Left ventricle myocardium superior (tissue), 1 donor: Measurements from ENCODE around the gene PCDHGB7. TPM values are rescaled to one million over a fixed set of nuclear protein-coding genes. Genes with fewer than 3 reads are reported as not detected.
"Not testable (repeated sequence)": the region's sequence is repeated elsewhere in the genome, so short reads cannot be mapped to it uniquely, and the experiment has no call there.

Experiments used
- ATAC-seq: fragments of 200-7000 bp; cut with Tn5 transposase; one replicate; pipeline ENCODE4 v1.9.1; 2020; ENCODE audit warnings: mild to moderate bottlenecking, moderate library complexity
- DNase-seq: peaks from one replicate; pipeline ENCODE4 v3.0.0-alpha.2; 2020
- intact Hi-C: fragments of 100-400 bp; cut with micrococcal nuclease; formaldehyde crosslinking; loops from one replicate; pipeline ENCODE4 v1.11.0; 2022
- total RNA-seq: library from RNA; stranded (reverse); fragmentation: NEBNext Ultra II Directional; extraction: Animal tissue kit (Norgen Biotek cat#: 25700); gene quantifications from one replicate; pipeline ENCODE4 v1.2.1, GENCODE V29; 2021
- donor health status: DM: no; HTN: yes; CAD: no; lungs with severe emphysema.

The PCDHGB7 gene
- total RNA-seq, 1 donor from 2014 or later = 8.8 TPM

DNA sequence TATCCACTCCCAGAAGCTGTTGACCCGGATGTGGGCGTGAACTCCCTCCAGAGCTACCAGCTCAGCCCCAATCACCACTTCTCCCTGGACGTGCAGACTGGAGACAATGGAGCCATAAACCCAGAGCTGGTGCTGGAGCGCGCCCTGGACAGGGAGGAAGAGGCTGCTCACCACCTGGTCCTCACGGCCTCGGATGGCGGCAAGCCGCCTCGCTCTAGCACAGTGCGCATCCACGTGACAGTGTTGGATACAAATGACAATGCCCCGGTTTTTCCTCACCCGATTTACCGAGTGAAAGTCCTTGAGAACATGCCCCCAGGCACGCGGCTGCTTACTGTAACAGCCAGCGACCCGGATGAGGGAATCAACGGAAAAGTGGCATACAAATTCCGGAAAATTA lies 24.2 kb upstream of the PCDHGB7 start:
- intact Hi-C loops = no loop called here
- DNase-seq (no peak), ATAC-seq (no peak)

GRCh38 chr5:141394401-141395187 lies 22.9 kb upstream of the PCDHGB7 start:
- intact Hi-C loops, DNase-seq, ATAC-seq: not testable (repeated sequence)

DNA sequence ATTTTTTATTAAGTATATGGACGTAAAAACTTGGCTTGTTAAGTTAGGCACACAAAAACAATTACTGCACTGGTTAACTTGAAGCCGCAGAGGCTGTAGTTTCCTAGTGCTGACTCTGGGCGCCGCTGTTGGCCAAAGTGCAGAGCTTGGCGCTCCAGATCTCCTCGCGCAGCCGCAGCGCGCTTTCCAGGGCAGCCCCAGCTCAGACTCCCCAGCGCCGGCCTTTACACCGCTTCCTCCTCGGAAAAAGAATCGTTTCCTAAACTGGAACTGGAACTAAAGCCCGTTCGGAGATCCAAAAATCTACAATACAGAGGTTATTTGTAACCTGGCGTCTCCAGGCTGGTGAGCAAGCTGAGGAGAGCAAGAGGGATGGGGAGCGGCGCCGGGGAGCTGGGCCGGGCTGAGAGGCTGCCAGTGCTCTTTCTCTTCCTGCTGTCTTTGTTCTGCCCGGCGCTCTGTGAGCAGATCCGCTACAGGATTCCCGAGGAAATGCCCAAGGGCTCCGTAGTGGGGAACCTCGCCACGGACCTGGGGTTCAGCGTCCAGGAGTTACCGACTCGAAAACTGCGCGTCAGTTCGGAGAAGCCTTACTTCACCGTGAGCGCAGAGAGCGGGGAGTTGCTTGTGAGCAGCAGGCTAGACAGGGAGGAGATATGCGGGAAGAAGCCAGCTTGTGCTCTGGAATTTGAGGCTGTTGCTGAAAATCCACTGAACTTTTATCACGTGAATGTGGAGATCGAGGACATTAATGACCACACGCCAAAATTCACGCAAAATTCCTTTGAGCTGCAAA lies 19.5 kb upstream of the PCDHGB7 start, which contains the start of gene PCDHGB5:
Gene PCDHGB5, plus strand, starts transcription at position 192 of the 796 bp plus-strand sequence. Its CDS starts 181 bp downstream, at position 373.
- peak; percentile 96 for ATAC-seq

DNA sequence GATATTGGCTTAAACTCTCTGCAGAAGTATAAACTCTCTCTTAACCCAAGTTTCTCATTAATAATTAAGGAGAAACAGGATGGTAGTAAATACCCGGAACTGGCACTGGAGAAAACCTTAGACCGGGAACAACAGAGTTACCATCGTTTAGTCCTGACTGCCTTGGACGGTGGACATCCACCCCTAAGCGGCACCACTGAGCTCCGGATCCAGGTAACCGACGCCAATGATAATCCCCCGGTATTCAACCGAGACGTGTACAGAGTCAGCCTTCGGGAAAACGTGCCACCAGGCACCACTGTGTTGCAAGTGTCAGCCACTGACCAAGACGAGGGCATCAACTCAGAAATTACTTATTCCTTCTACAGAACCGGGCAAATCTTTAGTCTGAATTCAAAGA lies 18.9 kb upstream of the PCDHGB7 start:
- ATAC-seq (peak; percentile 43), DNase-seq (no peak)
- intact Hi-C loops = no loop called here

More for the DNA sequence above, 19.5 kb upstream of the PCDHGB7 start, which contains the start of gene PCDHGB5:
- peak; percentile 68 for DNase-seq
- intact Hi-C loops = not testable (repeated sequence)

DNA sequence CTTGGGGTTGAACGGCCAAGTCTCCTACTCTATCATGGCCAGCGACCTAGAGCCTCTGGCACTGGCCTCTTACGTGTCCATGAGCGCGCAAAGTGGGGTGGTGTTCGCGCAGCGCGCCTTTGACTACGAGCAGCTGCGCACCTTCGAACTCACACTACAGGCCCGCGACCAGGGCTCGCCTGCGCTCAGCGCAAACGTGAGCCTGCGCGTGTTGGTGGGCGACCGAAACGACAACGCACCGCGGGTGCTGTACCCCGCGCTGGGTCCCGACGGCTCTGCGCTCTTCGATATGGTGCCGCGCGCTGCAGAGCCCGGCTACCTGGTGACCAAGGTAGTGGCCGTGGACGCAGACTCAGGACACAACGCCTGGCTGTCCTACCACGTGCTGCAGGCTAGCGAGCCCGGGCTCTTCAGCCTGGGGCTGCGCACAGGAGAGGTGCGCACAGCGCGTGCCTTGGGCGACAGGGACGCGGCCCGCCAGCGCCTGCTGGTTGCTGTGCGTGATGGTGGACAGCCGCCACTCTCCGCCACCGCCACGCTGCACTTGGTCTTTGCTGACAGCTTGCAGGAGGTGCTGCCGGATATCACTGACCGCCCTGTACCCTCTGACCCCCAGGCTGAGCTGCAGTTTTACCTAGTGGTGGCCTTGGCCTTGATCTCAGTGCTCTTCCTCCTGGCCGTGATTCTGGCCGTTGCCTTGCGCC lies 17.8 kb upstream of the PCDHGB7 start:
- no peak for DNase-seq
- no peak for ATAC-seq
- intact Hi-C loops = loop anchor here (10.0 kb wide), 1 partner anchor 165 kb away; no protein-coding TSS in a partner anchor

DNA sequence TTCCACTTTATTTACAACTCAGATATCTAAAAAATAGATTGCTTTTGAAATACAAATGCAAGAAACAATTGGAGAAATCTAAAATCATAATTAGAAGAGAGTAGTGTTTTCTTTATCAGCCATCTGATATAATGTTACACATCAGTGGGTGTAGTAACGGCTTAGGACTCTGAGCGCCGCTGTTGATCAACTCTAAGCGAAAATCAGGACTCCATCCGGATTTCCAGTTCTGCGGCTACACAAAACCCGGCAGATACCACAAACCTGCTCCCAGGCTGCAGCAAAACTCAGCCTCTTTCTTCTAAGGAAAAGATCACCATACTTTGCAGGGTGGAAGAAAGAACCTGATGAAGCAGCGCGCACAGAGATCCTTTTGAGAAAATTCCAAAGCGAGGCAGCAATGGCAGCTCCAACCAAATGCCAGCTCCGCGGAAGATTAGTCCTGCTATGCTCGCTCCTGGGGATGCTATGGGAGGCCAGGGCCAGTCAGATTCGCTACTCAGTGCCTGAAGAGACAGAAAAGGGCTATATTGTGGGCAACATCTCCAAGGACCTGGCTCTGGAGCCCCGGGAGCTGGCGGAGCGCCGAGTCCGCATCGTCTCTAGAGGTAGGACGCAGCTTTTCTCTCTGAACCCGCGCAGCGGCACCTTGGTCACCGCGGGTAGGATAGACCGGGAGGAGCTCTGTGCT lies 14.8 kb upstream of the PCDHGB7 start, which contains the start of gene PCDHGA9:
Gene PCDHGA9, plus strand, starts transcription at position 226 of the 691 bp plus-strand sequence. Its CDS starts 175 bp downstream, at position 401.
- DNase-seq (peak; percentile 35), ATAC-seq (no peak)
- intact Hi-C loops = loop anchor here (10.0 kb wide), 1 partner anchor 162 kb away; no protein-coding TSS in a partner anchor

GRCh38 chr5:141403387-141403786 lies 14.1 kb upstream of the PCDHGB7 start:
- intact Hi-C loops = loop anchor here (10.0 kb wide), 1 partner anchor 161 kb away; no protein-coding TSS in a partner anchor
- no peak for DNase-seq
- ATAC-seq = no peak

DNA sequence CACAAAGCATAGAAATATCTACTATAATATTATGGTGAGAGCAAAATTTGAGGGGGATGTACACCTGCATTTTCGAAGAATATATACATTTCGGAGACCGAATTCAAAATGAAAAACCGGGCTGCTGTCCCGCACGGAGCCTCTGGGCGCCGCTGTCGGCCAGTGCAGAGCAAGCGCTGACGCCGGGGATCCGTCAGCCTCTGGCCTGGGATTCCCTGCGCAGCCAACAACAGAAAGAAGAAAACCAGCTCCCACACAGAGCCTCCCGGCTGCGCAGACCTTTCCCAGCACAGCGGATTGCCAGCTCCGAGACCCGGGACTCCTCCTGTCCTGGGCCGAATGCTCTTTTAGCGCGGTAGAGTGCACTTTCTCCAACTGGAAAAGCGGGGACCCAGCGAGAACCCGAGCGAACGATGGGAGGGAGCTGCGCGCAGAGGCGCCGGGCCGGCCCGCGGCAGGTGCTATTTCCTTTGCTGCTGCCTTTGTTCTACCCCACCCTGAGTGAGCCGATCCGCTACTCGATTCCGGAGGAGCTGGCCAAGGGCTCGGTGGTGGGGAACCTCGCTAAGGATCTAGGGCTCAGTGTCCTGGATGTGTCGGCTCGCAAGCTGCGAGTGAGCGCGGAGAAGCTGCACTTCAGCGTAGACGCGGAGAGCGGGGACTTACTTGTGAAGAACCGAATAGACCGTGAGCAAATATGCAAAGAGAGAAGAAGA lies 9.5 kb upstream of the PCDHGB7 start, which contains the start of gene PCDHGB6:
Gene PCDHGB6, plus strand, starts transcription at position 232 of the 716 bp plus-strand sequence. Its CDS starts 182 bp downstream, at position 414.
- intact Hi-C loops = loop anchor here (10.0 kb wide), 1 partner anchor 157 kb away; no protein-coding TSS in a partner anchor
- peak; percentile 78 for DNase-seq
- peak; percentile 92 for ATAC-seq

DNA sequence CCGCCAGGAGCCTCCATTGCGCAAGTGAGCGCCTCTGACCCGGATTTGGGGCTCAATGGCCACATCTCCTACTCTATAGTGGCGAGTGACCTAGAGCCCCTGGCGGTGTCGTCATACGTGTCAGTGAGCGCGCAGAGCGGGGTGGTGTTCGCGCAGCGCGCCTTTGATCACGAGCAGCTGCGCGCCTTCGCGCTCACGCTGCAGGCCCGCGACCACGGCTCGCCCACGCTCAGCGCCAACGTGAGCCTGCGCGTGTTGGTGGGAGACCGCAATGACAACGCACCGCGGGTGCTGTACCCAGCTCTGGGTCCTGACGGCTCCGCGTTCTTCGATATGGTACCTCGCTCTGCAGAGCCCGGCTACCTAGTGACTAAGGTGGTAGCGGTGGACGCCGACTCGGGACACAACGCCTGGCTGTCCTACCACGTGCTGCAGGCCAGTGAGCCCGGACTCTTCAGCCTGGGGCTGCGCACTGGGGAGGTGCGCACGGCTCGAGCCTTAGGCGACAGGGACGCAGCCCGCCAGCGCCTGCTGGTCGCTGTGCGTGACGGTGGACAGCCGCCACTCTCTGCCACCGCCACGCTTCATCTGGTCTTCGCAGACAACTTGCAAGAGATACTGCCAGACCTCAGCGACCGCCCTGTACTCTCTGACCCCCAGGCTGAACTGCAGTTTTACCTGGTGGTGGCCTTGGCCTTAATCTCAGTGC lies 7.7 kb upstream of the PCDHGB7 start:
- intact Hi-C loops = loop anchor here (10.0 kb wide), 3 partner anchors 65 to 155 kb away; partner anchors contain the start of gene PCDHGC3
- DNase-seq (no peak), ATAC-seq (no peak)

DNA sequence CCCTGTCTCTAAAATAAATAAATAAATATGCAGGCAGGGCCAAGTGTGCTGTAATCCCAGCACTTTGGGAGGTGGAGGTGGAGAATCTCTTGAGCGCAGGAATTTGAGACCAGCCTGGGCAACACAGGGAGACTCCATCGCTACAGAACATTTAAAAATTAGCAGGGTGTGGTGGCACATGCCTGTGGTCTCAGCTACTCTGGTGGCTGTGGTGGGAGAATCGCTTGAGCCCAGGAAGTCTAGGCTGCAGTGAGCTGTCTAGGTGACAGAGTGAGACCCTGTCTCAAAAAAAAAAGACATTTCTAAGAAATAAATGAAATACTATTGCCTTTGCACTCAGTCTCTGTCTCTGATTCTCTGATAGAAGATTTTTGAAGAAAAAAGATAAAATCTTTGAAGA lies 5.9 kb upstream of the PCDHGB7 start:
- ATAC-seq (no peak), DNase-seq (no peak)
- intact Hi-C loops = loop anchor here (10.0 kb wide), 2 partner anchors 63 to 113 kb away; partner anchors contain the start of gene PCDHGC3

DNA sequence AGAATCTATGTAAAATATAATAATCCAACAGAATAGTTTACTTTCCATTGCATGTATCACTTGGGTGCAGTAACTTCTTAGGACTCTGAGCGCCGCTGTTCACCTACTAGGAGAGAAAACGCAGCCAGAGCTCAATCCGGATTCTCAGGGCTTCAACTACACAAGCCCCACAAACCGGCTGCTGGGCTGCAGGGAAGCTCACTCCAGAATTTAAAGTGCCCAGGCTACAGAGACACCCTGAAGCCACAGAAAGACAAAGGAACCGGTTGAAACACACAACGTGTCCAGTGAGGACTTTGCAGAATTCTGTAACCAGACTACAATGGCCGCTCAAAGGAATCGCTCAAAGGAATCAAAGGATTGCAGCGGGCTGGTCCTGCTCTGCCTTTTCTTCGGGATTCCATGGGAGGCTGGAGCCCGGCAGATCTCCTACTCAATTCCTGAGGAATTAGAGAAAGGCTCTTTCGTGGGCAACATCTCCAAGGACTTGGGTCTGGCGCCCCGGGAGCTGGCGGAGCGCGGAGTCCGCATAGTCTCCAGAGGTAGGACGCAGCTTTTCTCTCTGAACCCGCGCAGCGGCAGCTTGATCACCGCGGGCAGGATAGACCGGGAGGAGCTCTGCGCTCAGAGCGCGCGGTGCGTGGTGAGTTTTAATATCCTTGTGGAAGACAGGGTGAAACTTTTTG lies 4.5 kb upstream of the PCDHGB7 start, which contains the start of gene PCDHGA10:
Gene PCDHGA10, plus strand, starts transcription at position 134 of the 686 bp plus-strand sequence. Its CDS starts 189 bp downstream, at position 323.
- ATAC-seq (peak; percentile 67), DNase-seq (peak; percentile 44)
- intact Hi-C loops = loop anchor here (10.0 kb wide), 2 partner anchors 62 to 112 kb away; partner anchors contain the start of gene PCDHGC3

DNA sequence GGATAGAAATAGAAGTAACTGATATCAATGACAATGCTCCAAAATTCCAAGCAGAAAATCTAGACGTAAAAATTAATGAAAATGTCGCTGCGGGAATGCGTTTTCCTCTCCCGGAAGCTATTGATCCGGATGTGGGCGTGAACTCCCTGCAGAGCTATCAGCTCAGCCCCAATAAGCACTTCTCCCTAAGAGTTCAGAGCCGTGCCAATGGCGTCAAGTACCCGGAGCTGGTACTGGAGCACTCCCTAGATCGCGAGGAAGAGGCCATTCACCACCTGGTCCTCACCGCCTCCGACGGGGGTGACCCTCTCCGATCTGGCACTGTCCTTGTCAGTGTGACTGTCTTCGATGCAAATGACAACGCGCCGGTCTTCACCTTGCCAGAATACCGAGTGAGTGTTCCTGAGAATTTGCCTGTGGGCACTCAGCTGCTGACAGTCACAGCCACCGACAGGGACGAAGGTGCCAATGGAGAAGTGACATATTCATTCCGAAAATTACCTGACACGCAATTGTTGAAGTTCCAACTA lies 3.9 kb upstream of the PCDHGB7 start:
- intact Hi-C loops = loop anchor here (10.0 kb wide), 2 partner anchors 61 to 111 kb away; partner anchors contain the start of gene PCDHGC3
- ATAC-seq (peak; percentile 23), DNase-seq (no peak)

DNA sequence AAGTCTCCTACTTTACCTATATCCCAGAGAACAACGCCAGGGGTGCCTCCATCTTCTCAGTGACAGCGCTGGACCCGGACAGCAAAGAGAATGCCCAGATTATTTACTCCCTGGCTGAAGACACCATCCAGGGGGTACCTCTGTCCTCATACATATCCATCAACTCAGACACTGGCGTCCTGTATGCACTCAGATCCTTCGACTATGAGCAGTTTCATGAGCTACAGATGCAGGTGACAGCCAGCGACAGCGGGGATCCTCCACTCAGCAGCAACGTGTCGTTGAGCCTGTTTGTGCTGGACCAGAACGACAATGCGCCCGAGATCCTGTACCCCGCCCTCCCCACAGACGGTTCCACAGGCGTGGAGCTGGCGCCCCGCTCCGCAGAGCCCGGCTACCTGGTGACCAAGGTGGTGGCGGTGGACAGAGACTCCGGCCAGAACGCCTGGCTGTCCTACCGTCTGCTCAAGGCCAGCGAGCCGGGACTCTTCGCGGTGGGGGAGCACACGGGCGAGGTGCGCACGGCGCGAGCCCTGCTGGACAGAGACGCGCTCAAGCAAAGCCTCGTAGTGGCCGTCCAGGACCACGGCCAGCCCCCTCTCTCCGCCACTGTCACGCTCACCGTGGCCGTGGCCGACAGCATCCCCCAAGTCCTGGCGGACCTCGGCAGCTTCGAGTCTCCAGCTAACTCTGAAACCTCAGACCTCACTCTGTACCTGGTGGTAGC lies 2.8 kb upstream of the PCDHGB7 start:
- not testable (repeated sequence) for DNase-seq, ATAC-seq
- intact Hi-C loops = loop anchor here (10.0 kb wide), 2 partner anchors 60 to 110 kb away; partner anchors contain the start of gene PCDHGC3

- intact Hi-C loops = loop anchor here (10.0 kb wide), 2 partner anchors 60 to 110 kb away; partner anchors contain the start of gene PCDHGC3
- not testable (repeated sequence) for DNase-seq, ATAC-seq
Observed at GRCh38 chr5:141415275-141415618, 2.2 kb upstream of the PCDHGB7 start.
